ENCODE data around the gene CLDN16. TPM values are rescaled to one million over a fixed set of nuclear protein-coding genes. Genes with fewer than 3 reads are reported as not detected.

Gene CLDN16
- total RNA-seq, 2 donors from 2014 or later: 0.45 TPM; not detected in 1

GRCh38 chr3:190436331-190436730 lies 48.4 kb downstream of the CLDN16 start:
- Histone ChIP-seq H3K27me3 (replicated peaks; ENCODE audit: insufficient read depth) (no peaks in the 10 kb centered on the region), H3K4me1 (replicated peaks) (no peaks in the 10 kb centered on the region), H3K9me3 (no peaks in the 10 kb centered on the region), H3K4me3 (no peak overlapping the region), H3K27ac (no peak overlapping the region), H3K36me3 (no peaks in the 10 kb centered on the region)
- no peak for DNase-seq (ENCODE audit: low spot score)
- TF ChIP-seq, protein P1, sequence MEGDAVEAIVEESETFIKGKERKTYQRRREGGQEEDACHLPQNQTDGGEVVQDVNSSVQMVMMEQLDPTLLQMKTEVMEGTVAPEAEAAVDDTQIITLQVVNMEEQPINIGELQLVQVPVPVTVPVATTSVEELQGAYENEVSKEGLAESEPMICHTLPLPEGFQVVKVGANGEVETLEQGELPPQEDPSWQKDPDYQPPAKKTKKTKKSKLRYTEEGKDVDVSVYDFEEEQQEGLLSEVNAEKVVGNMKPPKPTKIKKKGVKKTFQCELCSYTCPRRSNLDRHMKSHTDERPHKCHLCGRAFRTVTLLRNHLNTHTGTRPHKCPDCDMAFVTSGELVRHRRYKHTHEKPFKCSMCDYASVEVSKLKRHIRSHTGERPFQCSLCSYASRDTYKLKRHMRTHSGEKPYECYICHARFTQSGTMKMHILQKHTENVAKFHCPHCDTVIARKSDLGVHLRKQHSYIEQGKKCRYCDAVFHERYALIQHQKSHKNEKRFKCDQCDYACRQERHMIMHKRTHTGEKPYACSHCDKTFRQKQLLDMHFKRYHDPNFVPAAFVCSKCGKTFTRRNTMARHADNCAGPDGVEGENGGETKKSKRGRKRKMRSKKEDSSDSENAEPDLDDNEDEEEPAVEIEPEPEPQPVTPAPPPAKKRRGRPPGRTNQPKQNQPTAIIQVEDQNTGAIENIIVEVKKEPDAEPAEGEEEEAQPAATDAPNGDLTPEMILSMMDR (IDR thresholded peaks at IDR 0.05): no peak
- TF ChIP-seq POLR2AphosphoS5 (IDR thresholded peaks at IDR 0.05) (no peak), POLR2A (IDR thresholded peaks at IDR 0.05) (no peak)
- WGBS: 71% methylated on average over 2 of the region's 2 CpGs
- intact Hi-C loops (cut with DNase I): no loop called here

DNA sequence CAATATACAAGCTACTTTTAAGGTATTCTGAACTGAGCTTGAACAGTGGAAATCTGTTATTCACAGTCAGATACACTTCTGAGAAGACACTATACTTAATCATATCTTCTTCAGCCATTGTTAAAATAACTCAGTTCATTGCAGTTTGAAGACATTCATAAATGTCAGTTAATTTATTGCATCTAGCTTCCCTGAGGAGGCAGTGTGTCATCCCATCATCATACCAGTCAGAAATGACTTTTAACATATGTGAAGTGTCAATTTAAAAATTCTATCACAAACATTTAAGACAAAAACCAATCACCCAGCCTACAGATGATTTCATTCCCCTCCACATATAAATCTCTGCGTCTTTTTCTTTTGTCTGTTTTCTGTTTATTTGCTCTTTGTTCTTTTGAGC lies 54.3 kb downstream of the CLDN16 start:
- Histone ChIP-seq H3K36me3 (no peaks in the 10 kb centered on the region), H3K9me3 (no peaks in the 10 kb centered on the region), H3K27me3 (replicated peaks; ENCODE audit: insufficient read depth) (no peaks in the 10 kb centered on the region), H3K27ac (no peak overlapping the region), H3K4me3 (no peak overlapping the region), H3K4me1 (replicated peaks) (no peaks in the 10 kb centered on the region)
- 79% methylated on average over 1 of the region's 1 CpG for WGBS
- TF ChIP-seq POLR2A (IDR thresholded peaks at IDR 0.05): no peak
- no peak for TF ChIP-seq POLR2AphosphoS5 (IDR thresholded peaks at IDR 0.05)
- TF ChIP-seq, protein P1 (IDR thresholded peaks at IDR 0.05): no peak
- intact Hi-C loops (cut with DNase I): no loop called here
- DNase-seq (ENCODE audit: low spot score): no peak

- no peaks in the 10 kb centered on the region for H3K36me3 ChIP-seq
- H3K4me1 ChIP-seq (replicated peaks): no peaks in the 10 kb centered on the region
- H3K27me3 ChIP-seq (replicated peaks; ENCODE audit: insufficient read depth): no peaks in the 10 kb centered on the region
- no peak overlapping the region for H3K4me3 ChIP-seq
- intact Hi-C loops (cut with DNase I): no loop called here
- TF ChIP-seq, protein P1 (IDR thresholded peaks at IDR 0.05): no peak
- no peak for TF ChIP-seq POLR2AphosphoS5 (IDR thresholded peaks at IDR 0.05)
- TF ChIP-seq POLR2A (IDR thresholded peaks at IDR 0.05): no peak
- WGBS: 75% methylated on average over 3 of the region's 3 CpGs
- no peak for DNase-seq (ENCODE audit: low spot score)
- H3K27ac ChIP-seq: no peak overlapping the region
- no peaks in the 10 kb centered on the region for H3K9me3 ChIP-seq
Observed at GRCh38 chr3:190443257-190443656, 55.3 kb downstream of the CLDN16 start.

DNA sequence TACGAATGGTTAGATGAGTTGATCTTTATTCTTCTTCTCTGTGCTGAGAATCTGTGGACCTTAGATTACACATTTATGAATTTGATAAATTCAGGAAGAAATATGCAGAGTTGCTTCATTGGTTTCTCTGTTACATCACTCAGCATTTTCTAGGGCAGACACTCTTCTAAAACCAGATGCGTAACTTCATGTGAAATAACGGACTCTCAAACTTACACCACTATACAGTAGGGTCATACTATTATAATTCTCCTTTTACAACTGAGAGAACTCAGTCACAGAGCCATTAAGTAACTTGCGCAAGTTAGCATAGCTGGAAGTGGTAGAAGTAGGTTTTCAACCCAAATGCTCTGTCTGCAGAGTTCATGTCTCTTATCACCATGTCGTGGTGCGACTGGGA lies 56.0 kb downstream of the CLDN16 start:
- H3K27ac ChIP-seq: no peak overlapping the region
- TF ChIP-seq POLR2AphosphoS5 (IDR thresholded peaks at IDR 0.05) (no peak), POLR2A (IDR thresholded peaks at IDR 0.05) (no peak)
- TF ChIP-seq, protein P1 (IDR thresholded peaks at IDR 0.05): no peak
- WGBS: 92% methylated on average over 6 of the region's 6 CpGs

GRCh38 chr3:190444576-190445145 lies 56.7 kb downstream of the CLDN16 start:
- TF ChIP-seq, protein P1 (IDR thresholded peaks at IDR 0.05): no peak
- no peak for TF ChIP-seq POLR2A (IDR thresholded peaks at IDR 0.05)
- no peak for TF ChIP-seq POLR2AphosphoS5 (IDR thresholded peaks at IDR 0.05)
- H3K4me1 ChIP-seq (replicated peaks): no peaks in the 10 kb centered on the region
- H3K36me3 ChIP-seq: no peaks in the 10 kb centered on the region
- H3K4me3 ChIP-seq: no peak overlapping the region
- H3K9me3 ChIP-seq: no peaks in the 10 kb centered on the region
- 91% methylated on average over 3 of the region's 3 CpGs for WGBS
- DNase-seq (ENCODE audit: low spot score): no peak
- intact Hi-C loops (cut with DNase I): no loop called here
- H3K27ac ChIP-seq: no peak overlapping the region
- no peaks in the 10 kb centered on the region for H3K27me3 ChIP-seq (replicated peaks; ENCODE audit: insufficient read depth)

More for the DNA sequence above, 56.0 kb downstream of the CLDN16 start:
- Histone ChIP-seq H3K4me1 (replicated peaks) (no peaks in the 10 kb centered on the region), H3K36me3 (no peaks in the 10 kb centered on the region), H3K9me3 (no peaks in the 10 kb centered on the region), H3K27me3 (replicated peaks; ENCODE audit: insufficient read depth) (no peaks in the 10 kb centered on the region), H3K4me3 (no peak overlapping the region)
- intact Hi-C loops (cut with DNase I): no loop called here
- no peak for DNase-seq (ENCODE audit: low spot score)

Data from prostate gland (tissue), 2 donors.